Adrenal gland (tissue), 12 donors: ENCODE measurements around the gene CBLN3. TPM values are rescaled to one million over a fixed set of nuclear protein-coding genes. Genes with fewer than 3 reads are reported as not detected.

Experiments used
- DNase-seq, 7 donors: peaks; one replicate each; pipeline ENCODE4 v3.0.0-alpha.2; 2019 to 2020
- H3K27ac ChIP-seq, 5 donors: fragments of 200-600 bp; sonication (generic) in 4 of 5; 1 replicate in 3 of 5; 2 replicates in 2 of 5; pipeline versions ENCODE4 v1.5.1 to v1.8.0; 2016 to 2020; ENCODE audit warnings: mild to moderate bottlenecking in 1 of 5
- H3K27me3 ChIP-seq: fragments of 200-600 bp; 2 replicates; pipeline ENCODE4 v1.8.0; 2021
- H3K36me3 ChIP-seq, 2 donors: fragments of 200-600 bp; replicated peaks in 1 of 2; 1 replicate in 1 of 2; 2 replicates in 1 of 2; pipeline versions ENCODE4 v1.5.1 to v1.8.0; 2018 to 2022
- H3K4me1 ChIP-seq, 2 donors: fragments of 200-600 bp; replicated peaks in 1 of 2; 1 replicate in 1 of 2; 2 replicates in 1 of 2; pipeline versions ENCODE4 v1.5.1 to v1.8.0; 2018 to 2021
- H3K4me3 ChIP-seq, 4 donors: fragments of 200-600 bp; sonication (generic) in 3 of 4; one replicate each; pipeline ENCODE4 v1.5.1; 2016 to 2018
- H3K9me3 ChIP-seq, 3 donors: fragments of 200-600 bp; sonication (generic) in 1 of 3; replicated peaks in 1 of 3; 1 replicate in 2 of 3; 2 replicates in 1 of 3; pipeline versions ENCODE4 v1.5.1 to v1.8.0; 2016 to 2021
- CTCF ChIP-seq, 6 experiments: fragments of 450-650 bp in 4 of 6; fragments of 200-600 bp in 2 of 6; sonication (generic) in 1 of 6; IDR thresholded peaks; 1 replicate in 5 of 6; 2 replicates in 1 of 6; pipeline versions ENCODE4 v1.5.1 to v1.8.0; 2016 to 2021; ENCODE audit warnings: antibody characterized with exemption in 6 of 6, mild to moderate bottlenecking in 2 of 6, moderate library complexity in 1 of 6
- POLR2A ChIP-seq, 2 donors: fragments of 450-650 bp; IDR thresholded peaks; one replicate each; pipeline ENCODE4 v1.6.1; 2017; ENCODE audit warnings: antibody characterized with exemption in 2 of 2, mild to moderate bottlenecking in 2 of 2, moderate library complexity in 1 of 2
- WGBS, 4 donors: extraction: QIAGEN DNeasy Blood & Tissue Kit in 2 of 4; methylation state at CpG; one replicate each; pipeline versions ENCODE4 v1.1.5 to v1.1.7; 2013 to 2017; 5-methylcytosine and 5-hydroxymethylcytosine counted together
- intact Hi-C, 2 donors: fragments of 100-400 bp; cut with DNase I; formaldehyde crosslinking; loops; one replicate each; pipeline versions ENCODE4 v1.14.1 to v1.15.0; 2022 to 2023
- polyA plus RNA-seq, 3 donors: library from polyadenylated mRNA; stranded (reverse); fragments of 200-250 nt in 2 of 3; fragments of 350-450 nt in 1 of 3; fragmentation: Illumina TruSeq in 1 of 3; extraction: RNeasy Lipid Tissue Mini Kit (QIAGEN cat#74804) in 1 of 3; gene quantifications; one replicate each; pipeline ENCODE4 v1.2.3, GENCODE V29; 2013 to 2014
- total RNA-seq, 9 donors: library from RNA; depleted of rRNA in 4 of 9; stranded (reverse); fragments of >200 nt in 4 of 9; fragments of 120-200 nt in 1 of 9; fragmentation: NEBNext Ultra II Directional in 1 of 9; extraction: Animal tissue kit (Norgen Biotek cat#: 25700) in 1 of 9; gene quantifications; one replicate each; pipeline versions ENCODE4 v1.1.0 to v1.2.4, GENCODE V29; 2013 to 2023
- donor health status: healthy with polysubstance abuse.
- donor health status: Bipolar disorder and iron deficiency.
- donor health status: DM: yes; HTN: yes; CAD: no.
- donor health status: DM: no; HTN: no; CAD: no.
- donor health status: DM: no; HTN: no; CAD: no.
- donor health status: DM: yes; HTN: yes; CAD: no.

Gene CBLN3
- total and polyA plus RNA-seq, 12 donors = 3.9 to 43.6 (median 11.9) TPM

GRCh38 chr14:24430143-24430681, 744 bp upstream of the CBLN3 start:
- 0% methylated on average over 3 to 28 of the region's 28 CpGs for WGBS, 4 donors
- Histone ChIP-seq H3K4me1 (peaks cover 32 to 38% of the 10 kb centered on the region in 2 donors), H3K9me3 (no peaks in the 10 kb centered on the region), H3K27ac (peak overlapping the region; percentile 88 to 100 (median 95)), H3K27me3 (no peaks in the 10 kb centered on the region), H3K36me3 (peaks cover 0 to 24% of the 10 kb centered on the region in 2 donors), H3K4me3 (peak overlapping the region; percentile 13 to 88 (median 80))
- TF ChIP-seq CTCF (IDR thresholded peaks at IDR 0.05) (no peak), POLR2A (IDR thresholded peaks at IDR 0.05) (peak in 1 of 2 donors; percentile 20)
- peak; percentile 78 to 89 (median 84) for DNase-seq
- intact Hi-C loops = loop anchor here (5.0 kb wide), 2 partner anchors 63 to 98 kb away; partner anchors contain the start of gene NFATC4 (in 2 of the 2)

- TF ChIP-seq CTCF (IDR thresholded peaks at IDR 0.05) (no peak), POLR2A (IDR thresholded peaks at IDR 0.05) (no peak)
- Histone ChIP-seq H3K36me3 (peaks cover 0 to 17% of the 10 kb centered on the region in 2 donors), H3K4me3 (peak overlapping the region in 1 of 4 donors; percentile 74), H3K27me3 (no peaks in the 10 kb centered on the region), H3K9me3 (no peaks in the 10 kb centered on the region), H3K4me1 (peaks cover 34 to 43% of the 10 kb centered on the region in 2 donors), H3K27ac (peak overlapping the region in 4 of 5 donors; percentile 91 to 100 (median 96))
- intact Hi-C loops = no loop called here
- DNase-seq = peak in 3 of 7 donors; percentile 27 to 55 (median 29)
- WGBS, 4 donors = 88 to 92% (median 90%) methylated on average over 10 to 18 of the region's 18 CpGs
Observed at GRCh38 chr14:24428628-24429394, 657 bp downstream of the CBLN3 start.

- WGBS, 4 donors = 82 to 89% (median 86%) methylated on average over 14 to 18 of the region's 18 CpGs
- Histone ChIP-seq H3K4me1 (peaks cover 34 to 43% of the 10 kb centered on the region in 2 donors), H3K9me3 (no peaks in the 10 kb centered on the region), H3K27ac (no peak overlapping the region), H3K36me3 (peaks cover 0 to 7% of the 10 kb centered on the region in 2 donors), H3K4me3 (no peak overlapping the region), H3K27me3 (no peaks in the 10 kb centered on the region)
- no peak for TF ChIP-seq POLR2A (IDR thresholded peaks at IDR 0.05)
- peak in 3 of 7 donors; percentile 13 to 26 (median 25) for DNase-seq
- intact Hi-C loops = no loop called here
Observed at GRCh38 chr14:24427537-24428508, 1.6 kb downstream of the CBLN3 start.

GRCh38 chr14:24426912-24427536, 2.4 kb downstream of the CBLN3 start:
- H3K9me3 ChIP-seq = no peaks in the 10 kb centered on the region
- H3K27ac ChIP-seq = no peak overlapping the region
- DNase-seq = peak in 3 of 7 donors; percentile 8 to 49 (median 20)
- no peaks in the 10 kb centered on the region for H3K36me3 ChIP-seq
- H3K27me3 ChIP-seq = no peaks in the 10 kb centered on the region
- 72 to 100% (median 86%) methylated on average over 4 to 8 of the region's 8 CpGs for WGBS, 4 donors
- TF ChIP-seq POLR2A (IDR thresholded peaks at IDR 0.05) (no peak), CTCF (IDR thresholded peaks at IDR 0.05) (no peak)
- peaks cover 31 to 36% of the 10 kb centered on the region in 2 donors for H3K4me1 ChIP-seq
- no peak overlapping the region for H3K4me3 ChIP-seq
- intact Hi-C loops = no loop called here
